ENCODE data around the gene ACOT8.

The ACOT8 gene

GRCh38 chr20:45817376-45818194, 39.6 kb downstream of the ACOT8 start:
- DNase-seq (ENCODE audit: low read depth in 1 of 2, low spot score in 1 of 2), result no peak
- H3K27me3 ChIP-seq (ENCODE audit: insufficient read depth, poor library complexity, severe bottlenecking), result no peaks in the 10 kb centered on the region
- TF ChIP-seq REST (IDR thresholded peaks at IDR 0.05; ENCODE audit: insufficient replicate concordance, low read depth), result no peak
- no peak overlapping the region for H3K27ac ChIP-seq (replicated peaks)
- no peak overlapping the region for H3K4me3 ChIP-seq (replicated peaks; ENCODE audit: insufficient read depth, low read length)

- no peak overlapping the region for H3K4me3 ChIP-seq (replicated peaks; ENCODE audit: insufficient read depth, low read length)
- TF ChIP-seq POLR2AphosphoS5 (IDR thresholded peaks at IDR 0.05; ENCODE audit: low read depth) (no peak), CTCF (IDR thresholded peaks at IDR 0.05; ENCODE audit: insufficient read depth, low read length) (no peak), GABPA (IDR thresholded peaks at IDR 0.05; ENCODE audit: low read depth) (no peak), REST (IDR thresholded peaks at IDR 0.05; ENCODE audit: insufficient replicate concordance, low read depth) (no peak), SPI1 (IDR thresholded peaks at IDR 0.05; ENCODE audit: borderline replicate concordance, low read depth) (no peak)
- DNase-seq (ENCODE audit: low read depth in 1 of 2, low spot score in 1 of 2), result no peak
- H3K27ac ChIP-seq (replicated peaks), result no peak overlapping the region
- no peaks in the 10 kb centered on the region for H3K27me3 ChIP-seq (ENCODE audit: insufficient read depth, poor library complexity, severe bottlenecking)
These were observed 40.2 kb downstream of the ACOT8 start for GRCh38 chr20:45816951-45817350.

- H3K27ac ChIP-seq (replicated peaks), result no peak overlapping the region
- no peaks in the 10 kb centered on the region for H3K27me3 ChIP-seq (ENCODE audit: insufficient read depth, poor library complexity, severe bottlenecking)
- H3K4me3 ChIP-seq (replicated peaks; ENCODE audit: insufficient read depth, low read length), result no peak overlapping the region
- no peak for TF ChIP-seq REST (IDR thresholded peaks at IDR 0.05; ENCODE audit: insufficient replicate concordance, low read depth)
- no peak for TF ChIP-seq GABPA (IDR thresholded peaks at IDR 0.05; ENCODE audit: low read depth)
- no peak for TF ChIP-seq POLR2AphosphoS5 (IDR thresholded peaks at IDR 0.05; ENCODE audit: low read depth)
- no peak for TF ChIP-seq SPI1 (IDR thresholded peaks at IDR 0.05; ENCODE audit: borderline replicate concordance, low read depth)
- TF ChIP-seq CTCF (IDR thresholded peaks at IDR 0.05; ENCODE audit: insufficient read depth, low read length), result no peak
- DNase-seq (ENCODE audit: low read depth in 1 of 2, low spot score in 1 of 2), result no peak
These were observed 42.9 kb downstream of the ACOT8 start for GRCh38 chr20:45814314-45814713.

Data from HL-60 (cell line).